Measurements from ENCODE around the gene ACE. TPM values are rescaled to one million over a fixed set of nuclear protein-coding genes. Genes with fewer than 3 reads are reported as not detected.

The ACE gene
- polyA plus RNA-seq, 3 donors: 12.7 to 15.1 (median 12.7) TPM

GRCh38 chr17:63474174-63474573 is 2.7 kb upstream of the ACE start:
- no peak for DNase-seq (ENCODE audit: low read depth in 3 of 3, low spot score in 2 of 3)

GRCh38 chr17:63474586-63475460 is 2.0 kb upstream of the ACE start:
- DNase-seq (ENCODE audit: low read depth in 3 of 3, low spot score in 2 of 3): no peak

- no peak for DNase-seq (ENCODE audit: low read depth in 3 of 3, low spot score in 2 of 3)
Observed at GRCh38 chr17:63475491-63476412, 1.1 kb upstream of the ACE start.

- no peak for DNase-seq (ENCODE audit: low read depth in 3 of 3, low spot score in 2 of 3)
Observed at GRCh38 chr17:63476459-63476853, 405 bp upstream of the ACE start.

DNA sequence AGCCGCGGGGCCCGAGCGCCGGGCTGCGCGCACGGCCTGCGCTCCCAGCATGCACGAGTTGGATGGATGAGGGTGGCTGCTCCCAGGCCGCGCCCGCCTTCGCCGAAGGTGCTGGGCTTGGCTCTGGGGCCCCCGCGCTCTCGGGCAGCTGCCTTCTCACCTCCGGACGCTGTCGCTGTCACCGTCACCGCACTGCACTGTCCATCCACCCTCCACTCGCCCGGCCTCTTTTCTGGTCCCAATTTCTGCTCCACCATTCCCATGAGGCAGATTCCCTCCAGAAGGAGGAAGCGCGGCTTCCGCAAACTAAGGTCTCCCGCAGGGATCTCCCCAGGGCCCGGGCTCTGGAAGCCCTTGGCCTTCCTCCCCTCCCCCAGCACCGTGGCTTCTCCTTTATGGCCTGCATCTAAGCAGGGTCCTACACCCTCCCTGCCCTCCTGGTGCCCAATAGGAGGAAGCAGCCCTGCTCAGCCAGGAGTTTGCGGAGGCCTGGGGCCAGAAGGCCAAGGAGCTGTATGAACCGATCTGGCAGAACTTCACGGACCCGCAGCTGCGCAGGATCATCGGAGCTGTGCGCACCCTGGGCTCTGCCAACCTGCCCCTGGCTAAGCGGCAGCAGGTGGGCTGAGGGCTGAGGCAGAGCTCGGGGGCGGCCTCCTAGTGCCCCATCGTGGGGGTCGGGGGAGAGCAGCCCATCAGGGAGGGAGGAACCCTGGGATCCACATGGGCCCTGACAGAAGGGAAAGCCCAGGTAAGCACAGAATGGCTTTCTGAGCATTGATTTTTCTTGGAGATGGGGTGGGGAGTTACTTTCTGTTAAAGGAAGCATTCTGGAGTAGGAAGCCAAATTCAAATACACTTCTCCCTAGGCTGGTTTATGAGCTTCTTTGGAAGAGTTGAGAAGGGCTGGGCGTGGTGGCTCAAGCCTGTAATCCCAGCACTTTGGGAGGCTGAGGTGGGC is 899 bp downstream of the ACE start:
- DNase-seq (ENCODE audit: low read depth in 3 of 3, low spot score in 2 of 3): no peak

DNA sequence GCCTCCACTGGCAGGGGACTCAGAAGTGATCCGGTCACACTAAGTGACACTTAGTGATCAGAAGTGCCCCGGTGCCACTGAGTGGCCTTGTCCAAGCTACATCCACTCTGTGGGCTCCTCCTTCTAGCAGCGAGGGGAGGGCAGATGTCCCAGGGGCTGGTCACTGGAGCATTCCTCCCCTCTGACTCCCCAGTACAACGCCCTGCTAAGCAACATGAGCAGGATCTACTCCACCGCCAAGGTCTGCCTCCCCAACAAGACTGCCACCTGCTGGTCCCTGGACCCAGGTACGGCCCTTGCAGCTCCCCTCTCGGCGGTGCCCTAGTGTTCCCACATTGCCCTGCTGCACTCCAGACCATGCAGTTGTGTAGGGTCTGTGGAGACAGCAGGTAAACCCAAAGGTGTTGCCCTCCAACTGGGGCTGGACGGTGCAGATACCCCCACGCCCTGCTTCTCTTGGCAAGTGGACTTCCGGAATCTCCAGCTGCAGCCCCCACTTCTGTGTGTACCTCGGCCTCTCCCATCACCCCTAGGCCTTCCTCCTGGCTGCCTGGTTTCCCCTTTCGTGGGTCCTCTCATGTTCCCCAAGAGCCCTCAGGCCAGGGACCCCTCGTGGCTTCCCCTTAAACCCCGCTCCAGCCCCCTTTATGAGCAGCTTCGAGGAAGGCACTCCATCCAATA is 2.1 kb downstream of the ACE start:
- no peak for DNase-seq (ENCODE audit: low read depth in 3 of 3, low spot score in 2 of 3)

DNA sequence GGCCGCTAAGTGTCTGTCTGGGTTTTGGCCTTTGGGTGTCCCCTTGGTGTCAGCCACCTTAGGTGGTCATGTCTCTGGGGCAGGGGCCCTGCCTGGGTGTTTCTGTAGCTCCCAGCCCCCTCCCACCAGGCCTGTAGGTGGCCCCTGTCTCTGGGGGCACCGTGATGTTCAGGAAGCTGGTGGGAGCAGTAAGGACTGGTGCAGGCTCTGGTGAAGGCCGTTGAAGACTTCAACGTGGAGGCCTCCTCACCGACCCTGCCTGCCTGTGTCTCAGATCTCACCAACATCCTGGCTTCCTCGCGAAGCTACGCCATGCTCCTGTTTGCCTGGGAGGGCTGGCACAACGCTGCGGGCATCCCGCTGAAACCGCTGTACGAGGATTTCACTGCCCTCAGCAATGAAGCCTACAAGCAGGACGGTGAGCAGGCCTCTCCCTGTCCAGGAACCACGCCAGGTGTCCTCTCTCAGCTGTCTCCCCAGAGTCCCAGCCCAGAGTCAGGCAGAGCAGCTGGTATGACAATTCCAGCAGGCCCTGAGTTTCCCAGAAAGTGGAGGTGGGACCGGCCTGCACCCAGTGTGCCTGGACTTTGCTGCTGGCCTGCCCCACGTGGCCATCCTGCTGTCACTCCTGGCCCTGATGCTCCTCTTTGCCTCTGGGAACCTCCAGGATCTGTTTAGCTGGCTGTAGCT is 2.8 kb downstream of the ACE start:
- DNase-seq (ENCODE audit: low read depth in 3 of 3, low spot score in 2 of 3): no peak

DNA sequence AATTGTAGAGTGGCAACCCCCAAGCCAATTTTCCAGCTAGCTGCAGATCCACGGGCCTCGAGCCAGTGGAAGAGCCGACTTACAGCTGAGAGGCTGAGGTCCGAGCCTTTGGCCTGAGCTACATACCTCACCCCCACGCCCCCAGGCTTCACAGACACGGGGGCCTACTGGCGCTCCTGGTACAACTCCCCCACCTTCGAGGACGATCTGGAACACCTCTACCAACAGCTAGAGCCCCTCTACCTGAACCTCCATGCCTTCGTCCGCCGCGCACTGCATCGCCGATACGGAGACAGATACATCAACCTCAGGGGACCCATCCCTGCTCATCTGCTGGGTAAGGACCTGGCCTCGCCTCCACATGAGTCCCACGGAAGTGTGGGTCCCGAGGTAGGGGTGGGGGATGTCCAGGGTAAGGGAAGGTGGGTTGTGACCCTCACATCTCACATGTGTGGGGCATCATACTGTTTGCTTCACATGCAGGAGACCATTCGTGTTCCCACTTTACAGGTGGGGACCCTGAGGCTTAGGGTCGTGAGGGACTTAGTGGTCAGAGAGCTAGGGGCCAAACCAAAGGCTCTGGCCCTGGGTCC is 3.4 kb downstream of the ACE start:
- DNase-seq (ENCODE audit: low read depth in 3 of 3, low spot score in 2 of 3): no peak

GRCh38 chr17:63480826-63481487 is 4.1 kb downstream of the ACE start:
- no peak for DNase-seq (ENCODE audit: low read depth in 3 of 3, low spot score in 2 of 3)

GRCh38 chr17:63481488-63481870 is 4.6 kb downstream of the ACE start:
- DNase-seq (ENCODE audit: low read depth in 3 of 3, low spot score in 2 of 3): no peak

- no peak for DNase-seq (ENCODE audit: low read depth in 3 of 3, low spot score in 2 of 3)
Observed at GRCh38 chr17:63482509-63482908, 5.6 kb downstream of the ACE start.

GRCh38 chr17:63483038-63483437 is 6.2 kb downstream of the ACE start:
- no peak for DNase-seq (ENCODE audit: low read depth in 3 of 3, low spot score in 2 of 3)

DNA sequence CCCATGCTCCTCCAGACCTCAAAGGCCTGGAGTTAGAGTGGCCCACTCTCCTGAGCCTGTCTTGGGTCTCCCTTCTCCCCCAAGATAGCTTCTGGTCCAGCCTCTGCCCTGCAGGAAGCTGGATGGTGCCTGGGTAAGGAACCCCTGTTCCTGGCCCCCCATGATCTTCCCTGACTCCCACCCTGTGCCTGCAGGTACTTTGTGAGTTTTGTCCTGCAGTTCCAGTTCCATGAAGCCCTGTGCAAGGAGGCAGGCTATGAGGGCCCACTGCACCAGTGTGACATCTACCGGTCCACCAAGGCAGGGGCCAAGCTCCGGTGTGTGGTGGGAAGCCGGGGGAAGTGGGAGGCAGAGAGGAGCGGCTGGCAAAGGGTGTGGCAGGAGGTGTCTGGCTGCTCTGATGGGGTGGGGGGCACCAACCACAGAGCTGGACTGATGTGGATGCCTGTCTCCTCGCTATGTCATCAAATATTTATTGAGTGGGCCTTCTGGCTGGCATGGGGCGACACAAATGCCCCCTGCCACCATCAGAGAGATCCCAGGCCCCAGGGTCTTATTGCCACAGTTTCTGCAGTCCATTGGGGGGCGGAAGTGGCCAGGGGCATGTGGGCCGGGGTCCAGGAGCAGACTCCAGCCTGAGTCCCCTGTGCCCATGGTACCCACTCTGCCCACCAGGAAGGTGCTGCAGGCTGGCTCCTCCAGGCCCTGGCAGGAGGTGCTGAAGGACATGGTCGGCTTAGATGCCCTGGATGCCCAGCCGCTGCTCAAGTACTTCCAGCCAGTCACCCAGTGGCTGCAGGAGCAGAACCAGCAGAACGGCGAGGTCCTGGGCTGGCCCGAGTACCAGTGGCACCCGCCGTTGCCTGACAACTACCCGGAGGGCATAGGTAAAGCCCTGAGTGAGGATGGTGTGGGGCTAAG is 7.1 kb downstream of the ACE start:
- no peak for DNase-seq (ENCODE audit: low read depth in 3 of 3, low spot score in 2 of 3)

DNA sequence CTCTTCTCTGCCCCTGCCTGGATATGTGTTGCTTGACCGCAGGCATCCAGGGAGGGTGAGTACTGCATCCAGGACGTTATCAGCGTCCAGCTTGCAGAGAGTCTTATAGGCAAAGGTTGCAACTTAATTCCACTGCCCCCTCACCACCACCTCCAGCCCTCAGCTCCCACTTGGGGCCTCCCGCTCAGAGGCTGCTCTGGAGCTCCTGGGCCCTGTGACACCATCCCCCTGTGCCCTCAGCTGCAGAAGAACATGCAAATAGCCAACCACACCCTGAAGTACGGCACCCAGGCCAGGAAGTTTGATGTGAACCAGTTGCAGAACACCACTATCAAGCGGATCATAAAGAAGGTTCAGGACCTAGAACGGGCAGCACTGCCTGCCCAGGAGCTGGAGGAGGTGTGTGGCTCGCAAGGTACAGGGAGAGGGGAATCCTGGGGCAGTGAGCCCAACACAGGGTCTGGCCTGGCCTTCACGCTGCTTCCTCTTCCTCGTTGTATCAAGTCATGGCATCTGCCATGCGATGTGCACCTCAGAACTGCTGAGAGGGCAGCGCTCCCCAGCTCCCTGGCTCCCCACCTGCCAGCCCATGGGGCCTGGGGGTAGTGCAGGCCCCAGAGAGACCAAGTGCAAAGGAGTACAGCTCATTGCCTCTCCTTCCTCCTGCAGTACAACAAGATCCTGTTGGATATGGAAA is 9.6 kb downstream of the ACE start:
- DNase-seq (ENCODE audit: low read depth in 3 of 3, low spot score in 2 of 3): no peak

DNA sequence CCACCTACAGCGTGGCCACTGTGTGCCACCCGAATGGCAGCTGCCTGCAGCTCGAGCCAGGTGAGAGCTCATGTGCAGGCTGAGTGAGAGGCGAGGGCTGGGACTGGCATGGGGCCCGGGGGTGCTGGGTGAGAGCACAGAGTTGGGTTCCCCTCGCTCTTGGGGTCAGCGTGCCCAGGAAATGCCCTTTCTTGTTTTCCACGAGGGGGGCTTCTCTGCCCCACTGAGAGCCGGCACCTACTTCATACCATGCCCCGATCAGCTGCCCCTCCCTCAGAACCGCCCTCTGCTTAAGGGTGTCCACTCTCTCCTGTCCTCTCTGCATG is 10.1 kb downstream of the ACE start:
- DNase-seq (ENCODE audit: low read depth in 3 of 3, low spot score in 2 of 3): no peak

DNA sequence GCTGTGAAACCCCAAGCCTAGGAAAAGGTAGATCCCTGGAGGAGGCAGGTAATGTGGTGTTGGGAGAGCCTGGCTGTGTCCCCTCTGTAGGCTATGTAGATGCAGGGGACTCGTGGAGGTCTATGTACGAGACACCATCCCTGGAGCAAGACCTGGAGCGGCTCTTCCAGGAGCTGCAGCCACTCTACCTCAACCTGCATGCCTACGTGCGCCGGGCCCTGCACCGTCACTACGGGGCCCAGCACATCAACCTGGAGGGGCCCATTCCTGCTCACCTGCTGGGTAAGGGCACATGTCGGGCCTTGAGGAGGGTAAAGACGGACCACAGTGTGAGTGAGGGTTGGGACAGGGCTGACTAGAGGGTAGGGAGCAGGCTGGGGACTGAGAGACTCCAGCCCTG is 12.0 kb downstream of the ACE start:
- no peak for DNase-seq (ENCODE audit: low read depth in 3 of 3, low spot score in 2 of 3)

DNA sequence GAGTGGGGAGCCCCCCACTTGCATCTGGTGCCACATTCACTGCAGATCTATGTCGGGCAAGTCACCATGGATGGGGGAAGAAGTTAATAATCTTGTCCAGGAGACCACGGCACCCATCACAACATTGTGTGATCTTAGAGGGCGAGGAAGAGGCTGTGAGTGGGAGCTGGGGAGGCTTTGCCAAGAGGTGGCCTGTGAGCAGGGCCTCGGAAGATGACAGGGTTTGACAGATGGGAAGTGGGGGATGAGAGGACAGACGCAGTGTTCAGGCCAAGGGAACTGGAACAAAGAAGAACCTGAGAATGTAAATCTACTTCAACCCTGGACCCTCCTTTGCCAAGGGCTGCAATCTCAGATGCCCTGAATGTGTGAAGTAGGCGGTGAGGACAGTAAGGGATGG is 12.4 kb downstream of the ACE start:
- no peak for DNase-seq (ENCODE audit: low read depth in 3 of 3, low spot score in 2 of 3)
